AG09319 (cell line): ENCODE data around the gene SULT2A1.
"Not testable (repeated sequence)": the region's sequence is repeated elsewhere in the genome, so short reads cannot be mapped to it uniquely, and the experiment has no call there.

Source experiments
- DNase-seq: peaks from one replicate; pipeline ENCODE4 v3.0.0-alpha.2; 2010; ENCODE audit warnings: low read depth; ENCODE audit errors: extremely low read depth
- CTCF ChIP-seq: IDR thresholded peaks from 2 replicates; pipeline ENCODE4 v1.5.1; 2011; ENCODE audit warnings: low read depth, mild to moderate bottlenecking, inconsistent platforms, low read length, moderate library complexity

The SULT2A1 gene

GRCh38 chr19:47886010-47886559 is at the start of gene SULT2A1:
Gene SULT2A1 (minus strand): TSS chr19:47886315. CDS start chr19:47886257, 58 bp downstream.
- no peak for TF ChIP-seq CTCF
- DNase-seq = no peak

GRCh38 chr19:47928581-47928980 is 42.5 kb upstream of the SULT2A1 start:
- not testable (repeated sequence) for DNase-seq

GRCh38 chr19:47920107-47920506 is 34.0 kb upstream of the SULT2A1 start:
- DNase-seq = not testable (repeated sequence)

DNA sequence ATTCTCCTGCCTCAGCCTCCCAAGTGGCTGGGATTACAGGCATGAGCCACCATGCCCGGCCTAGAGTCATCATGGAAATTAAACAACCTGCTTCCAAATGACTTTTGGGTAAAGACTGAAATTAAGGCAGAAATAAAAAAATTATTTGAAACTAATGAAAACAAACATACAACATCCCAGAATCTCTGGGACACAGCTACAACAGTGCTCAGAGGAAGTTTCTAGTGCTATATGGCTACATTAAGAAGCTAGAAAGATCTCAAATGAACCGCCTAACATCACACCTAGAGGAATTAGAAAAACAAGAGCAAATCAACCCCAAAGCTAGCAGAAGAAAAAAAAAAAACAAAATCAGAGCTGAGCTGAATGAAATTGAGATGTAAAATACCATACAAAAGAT is 24.1 kb upstream of the SULT2A1 start:
- DNase-seq = not testable (repeated sequence)

- not testable (repeated sequence) for DNase-seq
These were observed 23.2 kb upstream of the SULT2A1 start for GRCh38 chr19:47909350-47909749.

GRCh38 chr19:47901370-47901769 is 15.3 kb upstream of the SULT2A1 start:
- DNase-seq = no peak
- TF ChIP-seq CTCF = no peak

- no peak for DNase-seq
These were observed 13.2 kb upstream of the SULT2A1 start for GRCh38 chr19:47899335-47899734.

GRCh38 chr19:47897861-47898260 is 11.7 kb upstream of the SULT2A1 start:
- TF ChIP-seq CTCF = no peak
- no peak for DNase-seq

More at GRCh38 chr19:47899335-47899734, 13.2 kb upstream of the SULT2A1 start:
- TF ChIP-seq CTCF = no peak

GRCh38 chr19:47896773-47897172 is 10.7 kb upstream of the SULT2A1 start:
- no peak for DNase-seq
- no peak for TF ChIP-seq CTCF

DNA sequence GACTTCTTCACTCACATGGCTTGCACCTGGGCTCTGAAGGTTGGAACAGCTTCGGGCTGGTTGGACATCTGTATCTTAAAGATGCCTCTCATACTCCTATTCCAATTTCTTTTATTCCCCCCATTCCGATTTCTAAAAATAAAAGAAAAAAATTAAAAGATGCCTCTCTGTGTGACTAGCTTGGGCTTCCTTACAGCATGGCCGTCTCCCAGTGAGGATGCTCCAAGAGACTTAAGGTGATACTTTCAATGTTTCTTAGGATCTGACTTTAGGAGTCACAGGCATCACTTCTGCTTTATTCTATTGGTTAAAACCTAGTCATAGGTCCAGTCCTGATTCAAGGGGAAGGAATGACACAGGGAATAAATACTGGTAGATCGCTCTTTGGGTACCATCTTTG is 9.9 kb upstream of the SULT2A1 start:
- TF ChIP-seq CTCF = no peak
- no peak for DNase-seq
